Body of pancreas (tissue), 4 donors: ENCODE results near the gene EVA1C.

ENCODE experiments used
- CTCF ChIP-seq, 7 experiments: fragments of 450-650 bp in 4 of 7; fragments of 200-600 bp in 3 of 7; sonication (generic) in 3 of 7; IDR thresholded peaks; one replicate each; pipeline ENCODE4 v1.5.1; 2016 to 2019; ENCODE audit warnings: antibody characterized with exemption in 7 of 7
- POLR2A ChIP-seq, 3 donors: fragments of 450-650 bp; IDR thresholded peaks; one replicate each; pipeline ENCODE4 v1.6.1; 2016; ENCODE audit warnings: antibody characterized with exemption in 3 of 3, mild to moderate bottlenecking in 2 of 3

GRCh38 chr21:32377991-32378390, 34.5 kb upstream of the EVA1C start:
- TF ChIP-seq CTCF (IDR thresholded peaks at IDR 0.05) (no peak), POLR2A (IDR thresholded peaks at IDR 0.05) (no peak)
